GM19239 (cell line): ENCODE results near the gene JUN.

Source experiments
- DNase-seq: peaks from one replicate; pipeline ENCODE4 v3.0.0; 2011; ENCODE audit warnings: low spot score; ENCODE audit not compliant: insufficient read length
- FAIRE-seq: peaks from 2 replicates; lab custom pipeline; 2011; peaks lifted over from hg19 to GRCh38; lab: Jason Lieb, UNC

Gene JUN

DNA sequence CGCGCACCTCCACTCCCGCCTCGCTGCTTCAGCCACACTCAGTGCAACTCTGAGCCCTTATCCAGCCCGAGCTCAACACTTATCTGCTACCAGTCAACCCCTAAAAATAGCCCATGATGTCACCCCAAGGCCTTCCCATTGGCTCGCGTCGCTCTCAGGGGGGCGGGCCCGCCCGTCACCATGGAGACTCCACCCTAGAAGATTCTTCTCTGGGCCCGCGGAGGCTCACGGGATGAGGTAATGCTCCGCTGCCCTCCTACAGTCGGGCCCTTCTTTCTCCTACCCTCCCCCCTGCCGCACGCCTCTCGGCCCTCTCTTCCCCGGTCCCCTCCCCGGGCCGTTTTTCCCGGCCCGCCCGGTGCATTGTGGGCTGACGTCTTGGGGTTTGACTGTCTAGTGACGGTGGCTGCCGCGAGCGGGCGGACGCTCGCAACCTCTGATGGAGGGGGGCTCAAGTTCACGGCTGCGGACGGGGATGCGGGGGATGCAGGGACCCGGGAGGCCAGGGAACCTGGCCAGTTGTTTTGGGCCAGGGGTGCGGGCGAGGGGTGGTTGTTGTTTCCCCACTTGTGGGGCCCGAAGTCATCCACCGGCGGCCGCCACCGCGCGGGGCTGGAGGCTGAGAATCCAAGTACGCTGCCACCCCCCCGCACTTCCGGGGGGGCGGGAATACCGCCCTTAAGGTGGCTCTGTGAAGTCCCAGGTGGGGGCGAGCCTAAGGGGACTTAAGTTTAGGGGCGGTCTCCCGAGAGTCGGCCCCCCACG lies at the start of gene JUN:
Gene JUN (minus strand): TSS at position 55 of the 765 bp plus-strand sequence. CDS start 977 bp downstream, outside the sequence.
- peak; percentile 79 for DNase-seq
- FAIRE-seq: peak; percentile 98

DNA sequence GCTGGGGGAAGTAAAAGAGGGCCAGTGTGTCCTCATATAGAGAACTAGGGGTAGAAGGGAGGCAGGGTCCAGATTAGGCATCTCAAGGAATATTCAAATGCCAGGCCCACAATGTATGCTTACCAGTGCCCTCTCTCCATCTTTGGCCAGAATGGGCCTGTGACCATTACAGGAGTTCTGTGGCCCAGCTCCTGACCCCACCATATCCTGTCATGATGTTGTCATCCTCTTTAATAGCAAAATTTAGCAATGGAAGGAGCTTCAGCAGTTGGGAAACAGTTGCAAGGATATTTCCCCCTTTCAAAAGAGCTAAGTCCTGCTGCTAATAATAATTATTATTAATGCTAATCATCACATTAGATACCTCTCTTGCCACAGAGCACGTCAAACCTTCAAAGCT lies 49.3 kb upstream of the JUN start:
- FAIRE-seq (no peak), DNase-seq (no peak)

DNA sequence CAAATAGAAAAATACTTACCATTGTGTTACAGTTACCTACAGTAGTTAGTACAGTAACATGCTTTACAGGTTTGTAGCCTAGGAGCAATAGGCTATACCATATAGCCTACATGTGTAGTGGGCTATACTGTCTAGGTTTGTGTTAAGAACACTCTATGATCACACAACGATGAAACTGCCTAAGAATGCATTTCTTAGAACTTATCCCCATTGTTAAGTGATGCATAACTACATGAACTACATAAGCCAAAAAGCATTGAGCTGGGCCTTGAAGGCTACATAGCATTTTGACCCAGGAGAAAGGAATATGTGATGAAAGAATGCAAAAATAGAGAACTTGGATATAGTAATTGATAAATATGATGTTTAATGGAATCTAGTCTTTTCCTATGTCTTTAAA lies 46.4 kb upstream of the JUN start:
- FAIRE-seq: no peak
- DNase-seq: no peak

DNA sequence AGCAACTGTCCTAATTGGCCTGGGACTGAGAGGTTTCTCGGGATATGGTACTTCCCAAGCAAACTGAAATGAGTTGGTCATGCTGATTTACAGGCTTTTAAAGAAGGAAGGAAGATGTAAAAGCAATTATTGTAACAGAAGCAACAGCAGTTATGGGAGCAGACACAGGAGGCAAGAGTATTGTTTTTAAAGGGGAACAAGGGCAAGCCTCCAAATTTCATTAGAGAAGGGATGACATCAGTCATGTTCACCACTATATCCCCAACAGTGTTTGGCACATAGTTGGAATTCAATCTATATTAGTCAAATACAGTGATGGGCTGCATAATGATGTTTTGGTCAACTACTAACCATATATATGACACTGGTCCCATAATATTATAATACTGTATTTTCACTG lies 46.0 kb upstream of the JUN start:
- no peak for DNase-seq
- no peak for FAIRE-seq

DNA sequence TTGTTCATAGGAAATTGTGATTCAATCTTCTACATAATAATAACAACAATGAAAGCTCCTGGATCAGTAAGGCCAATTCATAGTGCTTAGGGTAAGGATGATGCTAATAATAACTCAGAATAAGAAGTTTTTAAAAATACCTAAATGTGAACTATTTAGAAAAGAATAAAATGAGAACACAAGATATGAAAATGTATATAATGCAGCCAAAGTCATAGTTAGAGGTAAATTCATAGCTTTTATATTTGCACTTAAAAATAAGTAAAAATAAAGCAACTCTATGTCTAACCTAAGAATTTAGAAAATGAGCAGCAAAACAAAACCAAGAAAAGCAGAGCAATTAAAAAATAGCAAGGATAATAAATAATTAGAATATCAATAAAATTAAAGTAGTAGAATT lies 43.5 kb upstream of the JUN start:
- no peak for FAIRE-seq
- no peak for DNase-seq

DNA sequence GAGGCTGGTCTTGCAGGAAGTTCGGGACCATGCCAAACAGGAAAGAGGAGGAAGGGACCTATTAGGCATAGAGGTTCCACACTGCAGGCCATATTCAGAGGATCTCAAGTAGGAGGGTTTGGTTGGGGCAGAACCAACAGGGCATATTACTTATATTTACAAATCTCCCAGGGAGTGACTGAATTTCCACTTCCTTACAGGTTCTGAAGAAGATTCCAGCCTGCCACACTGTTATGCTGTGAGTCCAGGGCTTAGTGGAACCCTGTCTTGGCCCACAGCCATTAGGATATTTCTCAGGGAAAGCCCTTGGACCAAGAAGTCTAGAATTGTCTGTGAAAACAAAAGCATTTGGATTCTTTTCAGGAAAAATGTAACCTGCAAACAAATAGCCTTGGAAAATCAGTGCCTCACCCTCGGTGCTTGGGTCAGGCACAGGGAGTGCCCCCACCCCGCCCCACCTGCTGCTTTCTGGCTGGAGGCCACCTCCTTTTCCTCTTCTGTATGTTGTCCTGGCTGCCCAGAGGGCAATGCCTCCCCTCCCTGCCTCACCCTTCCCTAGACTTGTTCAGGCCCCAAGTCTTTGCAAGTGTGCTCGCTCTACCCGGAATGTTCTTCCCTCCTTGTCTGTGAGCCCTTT lies 41.0 kb upstream of the JUN start:
- DNase-seq: no peak
- no peak for FAIRE-seq

DNA sequence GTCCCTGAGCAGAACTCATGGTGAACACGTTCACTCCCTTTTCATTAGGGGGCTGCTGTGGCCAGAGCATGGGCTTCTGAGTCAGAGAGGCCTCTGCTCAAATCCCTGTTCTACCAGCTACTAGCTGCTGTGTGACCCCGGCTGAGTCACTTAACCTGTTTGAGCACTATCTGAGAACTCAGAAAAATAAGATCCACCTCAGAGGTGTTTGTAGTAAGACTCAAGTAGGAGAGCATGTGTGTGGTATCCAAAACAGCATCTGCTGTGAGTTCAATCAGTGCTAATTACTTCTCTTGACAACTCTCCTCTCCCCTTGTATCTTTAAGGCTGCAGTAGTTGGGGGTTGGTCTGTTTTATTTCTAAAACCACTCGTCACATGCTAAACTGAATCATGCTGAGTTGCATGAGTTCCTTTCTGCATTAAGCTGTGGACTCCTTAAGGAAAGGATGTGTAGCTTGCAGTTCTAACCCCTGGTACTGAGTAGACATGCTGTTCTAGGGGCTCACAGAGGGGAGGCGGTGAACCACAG lies 39.7 kb upstream of the JUN start:
- FAIRE-seq (no peak), DNase-seq (no peak)

DNA sequence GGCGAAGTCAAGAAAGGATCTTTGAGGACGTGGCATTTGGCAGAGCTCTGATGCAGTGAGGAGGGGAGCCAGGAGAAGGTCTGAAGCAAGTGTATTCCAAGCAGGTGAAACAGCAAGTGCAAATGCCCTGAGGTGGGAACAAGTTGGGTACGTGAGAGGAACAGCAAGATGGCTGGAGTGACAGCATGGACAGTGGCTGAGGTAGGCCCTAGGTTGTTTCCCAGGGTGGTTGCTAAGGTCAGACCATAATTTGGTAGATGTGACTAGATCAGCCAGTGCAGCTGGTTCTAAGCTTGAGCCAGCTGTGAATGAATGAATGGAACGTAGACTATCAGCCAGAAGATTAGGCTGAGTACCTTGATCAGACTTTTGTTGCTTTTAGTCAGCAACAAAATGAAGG lies 37.5 kb upstream of the JUN start:
- no peak for FAIRE-seq
- no peak for DNase-seq

DNA sequence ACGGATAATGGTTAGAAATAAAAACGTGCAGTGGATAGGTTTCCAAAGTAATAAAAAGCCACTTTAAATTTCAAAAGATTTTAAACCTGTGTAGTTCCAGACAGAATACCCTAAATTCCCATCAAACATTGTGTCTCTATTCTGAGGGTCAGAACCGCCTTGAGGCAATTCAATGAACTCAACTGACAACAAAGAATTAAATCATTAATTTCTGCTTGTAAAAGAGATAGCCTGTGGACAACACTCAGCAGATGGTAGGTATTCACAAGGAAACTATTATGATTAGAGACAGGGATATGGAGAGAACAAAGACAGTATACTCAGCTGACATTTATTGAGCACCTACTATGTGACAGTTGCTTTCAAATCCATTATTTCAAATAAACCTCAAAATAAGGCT lies 35.1 kb upstream of the JUN start:
- FAIRE-seq (no peak), DNase-seq (no peak)

DNA sequence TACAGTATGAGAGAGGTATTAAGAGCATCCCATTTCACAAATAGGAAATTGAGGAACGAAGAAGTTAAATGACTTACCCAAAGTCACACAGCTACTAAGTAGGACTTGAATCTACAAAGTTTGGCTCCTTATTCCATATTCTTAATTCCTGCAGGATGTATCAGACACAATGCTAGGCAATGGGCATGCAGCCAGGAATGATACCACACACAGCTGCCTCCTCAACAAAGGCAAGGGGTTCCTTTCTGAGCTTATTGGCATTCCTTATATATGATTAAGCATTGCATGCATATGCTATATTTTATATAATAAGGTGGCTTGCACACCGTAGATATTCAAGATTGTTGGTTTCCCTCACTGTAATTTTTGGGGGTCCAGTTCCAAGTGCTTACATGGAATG lies 34.2 kb upstream of the JUN start:
- FAIRE-seq (no peak), DNase-seq (no peak)

DNA sequence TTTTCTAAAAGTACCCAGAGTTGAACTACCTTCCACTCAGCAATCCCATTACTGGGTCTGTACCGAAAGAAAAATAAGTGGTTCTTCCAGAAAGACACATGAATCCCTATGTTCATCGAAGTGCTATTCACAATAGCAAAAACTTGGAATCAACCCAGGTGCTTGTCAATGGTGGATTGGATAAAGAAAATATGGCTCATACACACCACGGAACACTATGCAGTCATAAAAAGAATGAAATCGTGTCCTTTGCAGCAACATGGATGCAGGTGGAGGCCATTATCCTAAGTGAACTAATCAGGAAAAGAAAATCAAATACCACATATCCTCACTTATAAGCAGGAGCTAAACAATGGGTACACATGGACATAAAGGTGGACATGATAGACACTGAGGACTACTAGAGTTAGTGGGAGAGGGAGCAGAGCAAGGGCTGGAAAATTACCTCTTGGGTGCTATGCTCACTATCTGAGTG lies 32.9 kb upstream of the JUN start:
- no peak for DNase-seq
- no peak for FAIRE-seq

DNA sequence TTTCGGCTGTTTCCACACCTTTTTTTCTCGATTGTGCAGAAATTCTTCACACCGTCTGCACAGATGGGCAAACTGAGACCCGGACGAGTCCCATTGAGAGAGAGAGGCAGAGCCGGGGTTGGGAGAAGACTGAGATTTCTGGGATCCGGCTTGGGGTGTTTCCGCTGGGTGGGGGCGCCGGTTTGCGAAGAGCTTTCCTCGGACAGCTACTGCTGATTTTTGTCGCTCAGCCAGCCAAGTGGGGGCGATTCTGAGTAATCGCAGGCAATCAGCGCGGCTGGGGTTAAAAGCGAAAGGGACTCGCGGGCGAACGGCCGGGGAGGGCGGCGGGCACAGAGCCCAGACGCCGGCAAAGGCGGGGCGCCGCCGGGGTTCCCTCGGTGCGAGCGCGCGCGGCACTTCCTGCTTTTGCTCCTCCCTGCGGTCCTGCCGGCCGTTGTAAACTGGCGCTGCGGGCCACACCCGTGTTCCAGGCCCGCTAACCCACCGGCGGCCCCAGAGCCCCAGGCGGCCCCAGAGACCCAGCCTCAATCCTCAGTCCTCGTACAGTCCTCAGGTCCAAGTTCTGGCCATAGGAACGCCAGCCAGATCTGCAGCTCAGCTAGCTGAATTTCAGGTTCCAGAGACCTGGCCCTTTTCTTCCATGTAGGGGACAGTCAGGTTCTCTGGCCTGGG lies 32.4 kb upstream of the JUN start:
- peak; percentile 73 for DNase-seq
- FAIRE-seq: peak; percentile 85

DNA sequence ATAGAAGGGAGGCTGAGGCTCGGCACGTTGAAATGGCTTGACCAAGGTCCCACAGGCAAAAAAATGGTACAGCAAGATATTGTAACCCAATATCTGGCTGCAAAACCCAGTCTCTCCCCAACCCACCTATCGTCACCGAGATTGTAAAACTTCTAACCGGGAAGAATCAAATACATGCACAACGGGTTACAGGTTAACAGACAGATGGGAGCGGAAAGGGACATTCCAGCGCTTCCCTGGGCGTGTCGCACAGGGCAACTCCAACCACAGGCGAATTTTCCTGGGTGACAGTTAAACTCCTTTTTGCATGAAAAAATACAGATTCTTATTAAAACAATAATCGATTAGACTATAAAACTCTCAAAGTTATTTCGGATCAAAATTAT lies 31.8 kb upstream of the JUN start:
- peak; percentile 86 for FAIRE-seq
- no peak for DNase-seq

DNA sequence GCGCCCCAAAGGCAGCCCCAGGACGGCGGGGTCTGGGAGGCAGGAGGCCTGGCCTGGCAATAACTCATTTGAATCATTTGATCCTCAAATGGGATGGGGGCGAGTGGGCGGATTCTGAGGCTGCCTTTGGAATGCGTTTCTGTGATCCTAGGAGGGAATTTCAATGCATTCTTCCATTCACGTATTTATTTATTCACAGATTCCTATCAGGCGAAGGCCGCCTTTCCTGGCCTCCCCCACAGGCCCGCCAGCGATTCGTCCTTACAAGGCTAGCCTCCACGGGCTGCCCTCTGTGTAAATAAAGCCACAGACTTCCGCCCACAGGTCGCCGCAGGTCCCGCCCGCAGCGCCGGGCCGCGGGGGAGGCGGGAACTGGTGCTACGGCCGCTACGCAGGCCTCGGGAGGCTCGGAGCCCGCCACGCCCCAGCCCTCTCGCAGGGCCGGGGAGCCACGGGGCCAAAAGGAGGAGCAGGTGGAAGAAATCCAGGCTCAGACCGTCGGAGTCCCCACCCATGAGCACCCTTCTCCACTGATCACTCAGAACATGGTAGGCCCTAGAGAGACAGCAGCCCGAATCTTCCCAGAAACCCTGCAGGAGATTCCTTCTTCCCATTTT lies 31.3 kb upstream of the JUN start:
- DNase-seq (peak; percentile 50), FAIRE-seq (no peak)

DNA sequence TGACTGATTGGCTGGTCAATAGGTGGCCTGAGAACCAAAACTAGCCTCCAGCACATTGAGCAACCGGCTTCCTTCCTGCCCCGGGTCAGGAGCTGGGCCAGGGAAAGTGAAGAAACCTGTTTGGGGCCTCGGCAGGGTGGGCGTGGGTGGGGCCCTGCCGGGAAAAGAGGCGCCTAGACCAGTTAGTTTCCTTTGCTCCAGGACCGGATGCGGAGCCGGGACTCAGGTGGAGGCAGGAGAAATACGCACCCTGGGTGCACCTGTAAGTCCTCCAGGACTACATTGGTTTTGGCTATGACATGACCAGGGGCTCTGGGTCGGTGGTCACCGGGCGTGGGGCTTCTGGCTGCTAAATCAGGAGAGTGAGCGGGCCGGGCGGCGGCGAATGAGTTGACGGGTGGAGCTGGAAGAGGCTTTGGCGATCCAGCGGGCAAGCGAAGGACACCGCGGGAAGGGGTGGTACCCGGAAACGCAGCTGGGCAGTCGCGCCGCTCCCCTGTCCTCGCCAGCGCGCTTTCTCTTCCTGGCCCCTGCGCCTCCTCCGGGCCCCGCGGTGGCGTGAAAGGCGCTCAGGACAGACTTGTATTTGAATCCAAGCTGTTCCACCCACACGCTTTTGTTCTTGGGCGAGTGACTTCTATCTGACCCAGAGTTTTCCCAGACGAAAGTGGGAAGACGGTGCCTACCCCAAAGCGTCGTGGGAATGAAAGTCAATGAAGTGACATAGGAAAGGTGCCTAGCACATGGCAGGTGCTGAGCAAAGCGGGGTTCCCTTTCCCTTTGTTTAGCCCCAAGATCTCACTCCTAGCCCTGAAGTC lies 30.6 kb upstream of the JUN start:
- FAIRE-seq (no peak), DNase-seq (no peak)

DNA sequence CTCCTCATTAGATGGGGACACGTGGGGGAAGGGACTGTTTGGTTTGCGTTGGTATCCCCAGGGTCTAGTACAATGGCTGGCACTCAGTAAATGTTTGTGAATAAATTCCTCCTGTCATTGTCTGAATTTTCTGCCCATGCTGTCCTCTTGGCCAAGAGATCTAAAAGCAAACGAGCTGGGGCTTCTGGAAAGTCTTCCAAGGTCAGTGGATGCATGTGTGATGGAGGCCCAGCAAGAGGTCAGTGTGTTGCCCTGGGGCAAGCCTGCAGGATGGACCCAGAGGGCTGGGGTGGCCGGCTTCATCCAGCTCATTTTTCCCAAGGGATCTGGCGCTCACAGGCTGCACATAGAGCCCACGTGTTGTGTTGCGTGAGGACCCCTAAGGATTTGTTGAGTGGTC lies 30.0 kb upstream of the JUN start:
- DNase-seq: no peak
- no peak for FAIRE-seq

DNA sequence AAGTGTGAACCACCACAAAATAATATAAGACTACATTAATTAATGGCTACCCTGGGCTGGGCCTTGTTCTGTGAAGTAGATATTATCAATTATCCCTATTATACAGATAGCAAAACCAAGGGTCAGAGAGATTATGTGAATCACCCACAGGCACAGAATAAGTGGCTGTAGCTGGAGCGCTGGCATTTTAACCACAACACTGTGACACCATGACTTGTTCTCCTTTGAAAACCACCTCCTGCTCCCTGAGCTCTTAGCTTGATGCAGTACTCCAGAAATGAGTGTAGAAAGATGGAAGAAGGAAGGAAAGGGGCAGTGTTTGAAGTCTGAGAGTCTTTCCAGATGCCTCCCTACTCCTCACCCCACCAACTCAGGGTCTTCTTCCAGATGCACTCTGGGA lies 29.5 kb upstream of the JUN start:
- no peak for DNase-seq
- FAIRE-seq: no peak

DNA sequence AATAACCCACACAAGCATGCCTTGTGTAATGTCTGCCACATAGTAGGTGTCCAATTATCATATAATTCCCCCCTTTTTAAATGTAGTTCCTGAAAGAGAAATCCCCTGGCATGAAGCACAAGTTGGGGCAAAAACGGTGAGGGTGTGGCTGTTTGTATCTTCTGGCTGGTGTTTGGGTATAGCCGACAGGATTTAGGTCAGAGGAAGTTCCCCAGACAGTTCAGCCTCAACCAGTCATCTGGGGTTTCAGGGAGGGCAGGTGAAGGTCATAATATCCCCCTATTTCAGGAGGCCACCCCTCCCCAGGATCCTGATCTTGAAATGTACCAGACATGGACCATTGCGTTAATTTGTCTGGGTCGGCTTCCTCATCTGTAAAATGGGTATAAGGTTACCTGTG lies 29.1 kb upstream of the JUN start:
- DNase-seq (no peak), FAIRE-seq (no peak)

DNA sequence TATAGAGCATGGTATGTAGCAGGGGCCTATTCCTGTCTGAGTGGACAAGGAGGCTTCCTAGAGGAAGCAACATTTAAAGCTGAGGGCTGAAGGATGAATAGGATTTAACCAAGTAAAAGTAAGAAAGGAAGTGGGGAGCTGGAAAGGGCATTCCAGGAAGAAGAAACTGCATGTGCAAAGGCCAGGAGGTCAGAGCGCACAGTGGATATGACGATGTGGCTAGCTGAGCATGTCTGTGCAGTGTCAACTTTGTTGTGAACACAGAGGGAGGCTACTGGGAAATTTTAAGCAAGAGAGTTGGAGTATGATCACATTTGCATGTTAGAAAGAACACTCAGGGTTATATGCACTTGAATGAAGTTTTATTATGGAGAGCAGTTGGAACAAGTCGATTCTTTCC lies 28.6 kb upstream of the JUN start:
- FAIRE-seq: no peak
- DNase-seq: no peak

DNA sequence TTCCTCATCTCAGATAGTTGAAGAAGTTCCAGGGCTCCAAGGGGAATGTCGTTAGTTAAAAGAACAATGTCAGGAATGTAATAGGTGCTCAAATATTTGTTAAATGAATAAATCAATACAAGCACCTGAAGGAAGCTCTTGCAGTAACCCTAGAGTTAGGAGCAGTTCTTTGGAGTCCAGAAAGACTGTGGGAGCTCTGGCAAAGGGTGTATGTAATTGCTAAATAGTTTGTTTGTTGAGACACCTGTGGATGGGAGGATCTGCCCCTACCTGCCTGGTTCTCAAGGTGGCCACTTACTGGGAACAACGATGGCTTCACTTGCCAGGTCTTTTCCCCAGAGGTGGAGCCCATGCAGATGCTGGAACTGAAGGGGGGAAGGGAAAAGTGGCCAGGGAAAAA lies 27.5 kb upstream of the JUN start:
- no peak for FAIRE-seq

More for the DNA sequence above, 27.5 kb upstream of the JUN start:
- DNase-seq: no peak
